Vagina (tissue), 2 donors: ENCODE results near the gene PTPRG.

Experiments used
- CTCF ChIP-seq, 3 experiments: fragments of 450-650 bp in 2 of 3; fragments of 200-600 bp in 1 of 3; sonication (generic) in 1 of 3; IDR thresholded peaks; one replicate each; pipeline ENCODE4 v1.5.1; 2017 to 2019; ENCODE audit warnings: antibody characterized with exemption in 3 of 3, mild to moderate bottlenecking in 2 of 3, moderate library complexity in 2 of 3
- POLR2AphosphoS5 ChIP-seq, 2 donors: sonication (generic); formaldehyde crosslinking; IDR thresholded peaks; one replicate each; pipeline ENCODE4 v1.9.0; 2017; ENCODE audit warnings: antibody characterized with exemption in 2 of 2, mild to moderate bottlenecking in 2 of 2, low read depth in 1 of 2; ENCODE audit not compliant: insufficient read depth in 1 of 2

GRCh38 chr3:61777483-61777882 is 216.1 kb downstream of the PTPRG start:
- TF ChIP-seq CTCF (IDR thresholded peaks at IDR 0.05) (no peak), POLR2AphosphoS5 (IDR thresholded peaks at IDR 0.05; ENCODE audit: insufficient read depth in 1 of 2, low read depth in 1 of 2) (no peak)
